ENCODE measurements around the gene SLC35F6.

SLC35F6 gene

DNA sequence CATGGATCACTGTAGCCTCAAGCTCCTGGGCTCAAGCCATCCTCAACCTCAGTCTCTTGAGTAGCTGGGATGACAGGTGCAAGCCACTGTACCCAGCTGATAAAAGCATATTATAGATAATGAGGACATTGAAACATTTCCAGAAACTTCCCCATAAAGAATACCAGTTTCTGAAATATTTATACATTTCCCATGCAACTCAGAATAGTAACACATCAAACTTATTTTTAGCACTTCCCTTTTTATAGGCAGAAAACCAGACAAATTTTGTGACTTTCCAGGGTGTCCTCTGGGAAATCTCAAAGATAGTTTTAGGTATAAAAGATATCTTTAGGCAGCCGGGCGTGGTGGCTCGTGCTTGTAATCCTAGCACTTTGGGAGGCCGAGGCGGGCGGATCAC, 58.8 kb downstream of the SLC35F6 start:
- no peak for DNase-seq (ENCODE audit: low read depth)

Data from GM04504 (cell line).